IMR-90 (cell line): ENCODE data around the gene RAF1. TPM values are rescaled to one million over a fixed set of nuclear protein-coding genes. Genes with fewer than 3 reads are reported as not detected.

Experiments used
- ATAC-seq: fragments of 200-7000 bp; cut with Tn5 transposase; 2 replicates; pipeline ENCODE4 v1.9.1; 2020; ENCODE audit warnings: low read depth, mild to moderate bottlenecking, moderate library complexity
- BruUV-seq: library from RNA; stranded (reverse); fragments of 400-500 nt; replicated peaks from 2 replicates; lab custom pipeline; 2021; lab: Mats Ljungman, UMichigan
- CTCF ChIA-PET: fragments of 300-600 bp; formaldehyde crosslinking; extraction: SDS; loops from one replicate; lab custom pipeline; 2021; ENCODE audit warnings: antibody characterized with exemption; lab: Yijun Ruan, JAX
- POLR2A ChIA-PET: fragments of 300-600 bp; sonication (Branson Sonifier 250); formaldehyde crosslinking; loops from one replicate; lab custom pipeline; 2022; ENCODE audit warnings: antibody characterized with exemption; ENCODE audit not compliant: unreplicated experiment; lab: Charles Lee
- DNase-seq: peaks from one replicate; pipeline ENCODE4 v3.0.0; 2013
- H2AFZ ChIP-seq: replicated peaks from 2 replicates; pipeline ENCODE3; 2013; ENCODE audit warnings: low read length, mild to moderate bottlenecking; ENCODE audit not compliant: poor library complexity
- H2AK5ac ChIP-seq: 2 replicates; pipeline ENCODE4 v1.6.1; 2013; ENCODE audit warnings: low read depth, low read length, inconsistent platforms
- H2AK9ac ChIP-seq: replicated peaks from 2 replicates; pipeline ENCODE3; 2013; ENCODE audit warnings: mild to moderate bottlenecking, low read depth, low read length, moderate library complexity; ENCODE audit not compliant: poor library complexity
- H2BK120ac ChIP-seq: 2 replicates; pipeline ENCODE4 v1.6.1; 2013; ENCODE audit warnings: low read depth, low read length, inconsistent platforms
- H2BK15ac ChIP-seq: 3 replicates; pipeline ENCODE4 v1.6.1; 2013; ENCODE audit warnings: low read depth, low read length, inconsistent platforms
- H2BK20ac ChIP-seq: 2 replicates; pipeline ENCODE4 v1.6.1; 2013; ENCODE audit warnings: low read depth, mild to moderate bottlenecking, inconsistent platforms, low read length, moderate library complexity
- H2BK5ac ChIP-seq: 2 replicates; pipeline ENCODE4 v1.6.1; 2013; ENCODE audit warnings: mild to moderate bottlenecking, low read depth, low read length, inconsistent platforms; ENCODE audit not compliant: poor library complexity, severe bottlenecking
- H3K14ac ChIP-seq: replicated peaks from 2 replicates; pipeline ENCODE4 v1.6.1; 2013; ENCODE audit warnings: low read depth, low read length, inconsistent platforms
- H3K18ac ChIP-seq: 2 replicates; pipeline ENCODE4 v1.6.1; 2013; ENCODE audit warnings: low read depth, low read length, control low read depth
- H3K23ac ChIP-seq: 2 replicates; pipeline ENCODE4 v1.6.1; 2013; ENCODE audit warnings: low read depth, low read length, inconsistent platforms
- H3K27ac ChIP-seq: 2 replicates; pipeline ENCODE4 v1.5.1; 2013; ENCODE audit warnings: mild to moderate bottlenecking, control low read depth, low read length; ENCODE audit not compliant: insufficient read depth
- H3K27me3 ChIP-seq: 2 replicates; pipeline ENCODE4 v1.6.1; 2013; ENCODE audit warnings: low read length; ENCODE audit not compliant: control insufficient read depth, insufficient read depth
- H3K36me3 ChIP-seq: 2 replicates; pipeline ENCODE4 v1.6.1; 2013; ENCODE audit warnings: low read length, mixed read lengths; ENCODE audit not compliant: control insufficient read depth, insufficient read depth
- H3K4ac ChIP-seq: 2 replicates; pipeline ENCODE4 v1.6.1; 2013; ENCODE audit warnings: low read depth, low read length, inconsistent platforms
- H3K4me1 ChIP-seq: 2 replicates; pipeline ENCODE4 v1.6.1; 2013; ENCODE audit warnings: low read length, mixed read lengths; ENCODE audit not compliant: control insufficient read depth, insufficient read depth
- H3K4me2 ChIP-seq: 2 replicates; pipeline ENCODE4 v1.6.1; 2013; ENCODE audit warnings: low read depth, mild to moderate bottlenecking, control low read depth, low read length, moderate library complexity
- H3K4me3 ChIP-seq: 2 replicates; pipeline ENCODE4 v1.5.1; 2013; ENCODE audit warnings: low read depth, mild to moderate bottlenecking, control low read depth, low read length, moderate library complexity; ENCODE audit not compliant: insufficient read depth
- H3K56ac ChIP-seq: 2 replicates; pipeline ENCODE4 v1.6.1; 2013; ENCODE audit warnings: low read length, inconsistent platforms; ENCODE audit not compliant: insufficient read depth; ENCODE audit errors: extremely low read depth
- H3K79me1 ChIP-seq, 2 experiments: 2 replicates each; pipeline ENCODE4 v1.6.1; 2013; ENCODE audit warnings: low read length in 2 of 2, inconsistent platforms in 1 of 2, low read depth in 1 of 2
- H3K9ac ChIP-seq: 2 replicates; pipeline ENCODE4 v1.6.1; 2013; ENCODE audit warnings: low read depth, low read length, control low read depth
- H3K9me1 ChIP-seq: 2 replicates; pipeline ENCODE4 v1.6.1; 2013; ENCODE audit warnings: low read length, inconsistent platforms; ENCODE audit not compliant: insufficient read depth
- H3K9me3 ChIP-seq: 2 replicates; pipeline ENCODE4 v1.6.1; 2013; ENCODE audit warnings: low read length; ENCODE audit not compliant: control insufficient read depth, insufficient read depth
- H4K20me1 ChIP-seq: 2 replicates; pipeline ENCODE4 v1.6.1; 2013; ENCODE audit warnings: low read length, inconsistent platforms; ENCODE audit not compliant: insufficient read depth
- H4K5ac ChIP-seq: 2 replicates; pipeline ENCODE4 v1.6.1; 2013; ENCODE audit warnings: mild to moderate bottlenecking, low read depth, low read length, control low read depth
- H4K8ac ChIP-seq, 2 experiments: 2 replicates each; pipeline ENCODE4 v1.6.1; 2013; ENCODE audit warnings: low read depth in 2 of 2, low read length in 2 of 2, control low read depth in 1 of 2, inconsistent platforms in 1 of 2
- H4K91ac ChIP-seq: 2 replicates; pipeline ENCODE4 v1.6.1; 2013; ENCODE audit warnings: low read depth, low read length, inconsistent platforms; ENCODE audit not compliant: insufficient read depth
- CEBPB ChIP-seq: IDR thresholded peaks from 2 replicates; pipeline ENCODE4 v1.6.1; 2012; ENCODE audit warnings: low read depth, low read length, improper control_type of control experiment
- MXI1 ChIP-seq: IDR thresholded peaks from 2 replicates; pipeline ENCODE4 v1.6.1; 2012; ENCODE audit warnings: low read depth, mild to moderate bottlenecking, low read length, moderate library complexity, borderline replicate concordance
- RFX5 ChIP-seq: IDR thresholded peaks from 2 replicates; pipeline ENCODE4 v1.8.0; 2012; ENCODE audit warnings: low read depth, mild to moderate bottlenecking, low read length, moderate library complexity
- dilution Hi-C: fragments of 300-500 bp; cut with HindIII; formaldehyde crosslinking; loops from one replicate; pipeline ENCODE4 v1.14.3; 2018; ENCODE audit warnings: low sequenced_read_pairs; ENCODE audit not compliant: unreplicated experiment
- in situ Hi-C: fragments of 300-500 bp; cut with MboI; formaldehyde crosslinking; loops from 3 replicates; pipeline ENCODE4 v1.14.3; 2019; ENCODE audit warnings: low sequenced_read_pairs, inconsistent platforms, mixed read lengths
- intact Hi-C: fragments of 100-400 bp; cut with micrococcal nuclease; formaldehyde crosslinking; loops from 2 replicates; pipeline ENCODE4 v1.10.0; 2022
- polyA plus RNA-seq, 3 experiments: library from polyadenylated mRNA; depleted of rRNA; stranded (reverse); fragments of >200 nt; gene quantifications; 2 replicates each; pipeline ENCODE4 v1.2.3, GENCODE V29; 2012; ENCODE audit warnings: low replicate concordance in 1 of 3
- total RNA-seq: library from RNA; depleted of rRNA; stranded (reverse); fragments of >200 nt; gene quantifications from 2 replicates; pipeline ENCODE4 v1.2.3, GENCODE V29; 2012
- TF ChIP-seq, protein P1 (sequence below): conservative IDR thresholded peaks from 2 replicates; pipeline ENCODE4 v1.5.1; 2012; ENCODE audit warnings: mild to moderate bottlenecking, low read depth, low read length, improper control_type of control experiment
- TF ChIP-seq, protein P2 (sequence below): fragments of 150-350 bp; IDR thresholded peaks from 2 replicates; pipeline ENCODE4 v1.6.1; 2016; ENCODE audit warnings: low read depth, mild to moderate bottlenecking, low read length, moderate library complexity, borderline replicate concordance

The RAF1 gene
- total and polyA plus RNA-seq, 2 of the 4 experiments (the other 2 are of a cell fraction), result 115 to 151 TPM

DNA sequence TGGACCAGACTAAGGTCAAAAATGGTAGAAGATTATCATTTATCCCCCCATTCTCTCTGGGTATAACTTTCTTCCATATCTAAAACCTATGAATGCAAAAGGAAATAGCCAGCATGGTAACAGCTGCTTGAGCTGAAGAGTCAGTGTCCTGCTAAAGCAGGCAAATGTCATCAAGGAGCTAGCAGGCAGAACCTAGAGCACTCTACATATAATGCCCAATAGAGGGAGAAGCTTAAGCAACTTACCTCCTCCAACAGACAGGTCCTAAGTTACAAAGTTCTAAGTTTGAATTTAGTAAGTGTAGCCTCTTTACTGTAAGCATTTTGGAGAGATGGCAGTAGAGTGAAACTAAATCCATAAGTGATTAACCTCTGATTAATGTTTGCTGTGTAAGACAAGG lies 7.7 kb downstream of the RAF1 start:
- H4K8ac ChIP-seq, result no peak overlapping the region
- H4K5ac ChIP-seq, result no peak overlapping the region
- no peak overlapping the region for H3K27ac ChIP-seq
- in situ Hi-C loops, result no loop called here
- ATAC-seq (no peak), DNase-seq (no peak)
- dilution Hi-C loops, result no loop called here
- H3K56ac ChIP-seq, result no peak overlapping the region
- H3K4me1 ChIP-seq, result peaks cover 13% of the 10 kb centered on the region
- no peak for TF ChIP-seq CEBPB
- TF ChIP-seq, protein P1, sequence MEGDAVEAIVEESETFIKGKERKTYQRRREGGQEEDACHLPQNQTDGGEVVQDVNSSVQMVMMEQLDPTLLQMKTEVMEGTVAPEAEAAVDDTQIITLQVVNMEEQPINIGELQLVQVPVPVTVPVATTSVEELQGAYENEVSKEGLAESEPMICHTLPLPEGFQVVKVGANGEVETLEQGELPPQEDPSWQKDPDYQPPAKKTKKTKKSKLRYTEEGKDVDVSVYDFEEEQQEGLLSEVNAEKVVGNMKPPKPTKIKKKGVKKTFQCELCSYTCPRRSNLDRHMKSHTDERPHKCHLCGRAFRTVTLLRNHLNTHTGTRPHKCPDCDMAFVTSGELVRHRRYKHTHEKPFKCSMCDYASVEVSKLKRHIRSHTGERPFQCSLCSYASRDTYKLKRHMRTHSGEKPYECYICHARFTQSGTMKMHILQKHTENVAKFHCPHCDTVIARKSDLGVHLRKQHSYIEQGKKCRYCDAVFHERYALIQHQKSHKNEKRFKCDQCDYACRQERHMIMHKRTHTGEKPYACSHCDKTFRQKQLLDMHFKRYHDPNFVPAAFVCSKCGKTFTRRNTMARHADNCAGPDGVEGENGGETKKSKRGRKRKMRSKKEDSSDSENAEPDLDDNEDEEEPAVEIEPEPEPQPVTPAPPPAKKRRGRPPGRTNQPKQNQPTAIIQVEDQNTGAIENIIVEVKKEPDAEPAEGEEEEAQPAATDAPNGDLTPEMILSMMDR, result no peak
- TF ChIP-seq RFX5, result no peak
- TF ChIP-seq, protein P2, sequence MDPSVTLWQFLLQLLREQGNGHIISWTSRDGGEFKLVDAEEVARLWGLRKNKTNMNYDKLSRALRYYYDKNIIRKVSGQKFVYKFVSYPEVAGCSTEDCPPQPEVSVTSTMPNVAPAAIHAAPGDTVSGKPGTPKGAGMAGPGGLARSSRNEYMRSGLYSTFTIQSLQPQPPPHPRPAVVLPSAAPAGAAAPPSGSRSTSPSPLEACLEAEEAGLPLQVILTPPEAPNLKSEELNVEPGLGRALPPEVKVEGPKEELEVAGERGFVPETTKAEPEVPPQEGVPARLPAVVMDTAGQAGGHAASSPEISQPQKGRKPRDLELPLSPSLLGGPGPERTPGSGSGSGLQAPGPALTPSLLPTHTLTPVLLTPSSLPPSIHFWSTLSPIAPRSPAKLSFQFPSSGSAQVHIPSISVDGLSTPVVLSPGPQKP, result no peak
- TF ChIP-seq MXI1, result no peak
- H4K20me1 ChIP-seq, result peaks cover 90% of the 10 kb centered on the region
- H3K18ac ChIP-seq, result no peak overlapping the region
- no TSS peak for BruUV-seq
- intact Hi-C loops, result no loop called here
- no peak overlapping the region for H3K9ac ChIP-seq
- H3K36me3 ChIP-seq, result no peaks in the 10 kb centered on the region
- POLR2A ChIA-PET, result no interaction called here
- H3K14ac ChIP-seq, result peak overlapping the region; percentile 20; the same call in 1 of the 2 replicates
- H2BK120ac ChIP-seq, result peak overlapping the region; percentile 21; the same call in 1 of the 2 replicates
- no peaks in the 10 kb centered on the region for H3K27me3 ChIP-seq
- no peak overlapping the region for H3K4me2 ChIP-seq
- H3K4me3 ChIP-seq, result no peak overlapping the region
- no peak overlapping the region for H2BK20ac ChIP-seq
- H3K9me1 ChIP-seq, result peaks cover 26% of the 10 kb centered on the region
- peak overlapping the region; percentile 87; the same call in 1 of the 2 replicates for H3K23ac ChIP-seq
- H4K91ac ChIP-seq, result no peak overlapping the region
- H3K9me3 ChIP-seq, result no peaks in the 10 kb centered on the region
- H3K79me1 ChIP-seq, result peaks cover 3 to 34% of the 10 kb centered on the region in 2 experiments; a peak in 3 of 4 replicates
- peak overlapping the region; percentile 41; the same call in 1 of the 2 replicates for H3K4ac ChIP-seq
- H2AFZ ChIP-seq, result no peak overlapping the region
- H2BK15ac ChIP-seq, result no peak overlapping the region
- CTCF ChIA-PET, result no interaction called here
- H2AK5ac ChIP-seq, result no peak overlapping the region
- no peak overlapping the region for H2AK9ac ChIP-seq
- H2BK5ac ChIP-seq, result peak overlapping the region; percentile 13
